LHCN-M2 (cell line): ENCODE results near the gene LRAT. TPM values are rescaled to one million over a fixed set of nuclear protein-coding genes. Genes with fewer than 3 reads are reported as not detected.
A peak's percentile ranks its signal among the peaks of the same experiment; 100 is the strongest.
"Not testable (repeated sequence)": the region's sequence is repeated elsewhere in the genome, so short reads cannot be mapped to it uniquely, and the experiment has no call there.

Experiments
- DNase-seq: peaks from one replicate; pipeline ENCODE4 v3.0.0-alpha.2; 2012; ENCODE audit warnings: low read depth
- polyA plus RNA-seq: library from polyadenylated mRNA; unstranded; fragments of >200 nt; gene quantifications from one replicate; pipeline ENCODE4 v1.2.1, GENCODE V29; 2012; ENCODE audit warnings: missing spikeins
- total RNA-seq: library from RNA; depleted of rRNA; stranded (reverse); fragments of >200 nt; gene quantifications from 2 replicates; pipeline ENCODE4 v1.2.3, GENCODE V29; 2014; rRNA removed

LRAT gene
- total RNA-seq: not detected in 2 replicates
- polyA plus RNA-seq: not detected

GRCh38 chr4:154743683-154744340 lies at the start of gene LRAT:
Gene LRAT, plus strand, starts transcription at chr4:154744000. Its CDS starts 327 bp downstream, at chr4:154744327.
- DNase-seq: no peak

- DNase-seq: no peak
Measured at GRCh38 chr4:154707877-154708276, 35.9 kb upstream of the LRAT start.

- peak; percentile 3 for DNase-seq
Measured at GRCh38 chr4:154709550-154709949, 34.2 kb upstream of the LRAT start.

GRCh38 chr4:154711522-154711921 lies 32.3 kb upstream of the LRAT start:
- DNase-seq: no peak

- DNase-seq: no peak
Measured at GRCh38 chr4:154714339-154715040, 29.3 kb upstream of the LRAT start.

- peak; percentile 21 for DNase-seq
Measured at GRCh38 chr4:154719087-154719486, 24.7 kb upstream of the LRAT start.

- DNase-seq: no peak
Measured at GRCh38 chr4:154720123-154720522, 23.7 kb upstream of the LRAT start.

GRCh38 chr4:154720618-154721267 lies 23.1 kb upstream of the LRAT start:
- no peak for DNase-seq

GRCh38 chr4:154722262-154722661 lies 21.5 kb upstream of the LRAT start:
- no peak for DNase-seq

- not testable (repeated sequence) for DNase-seq
Measured at GRCh38 chr4:154723601-154724000, 20.2 kb upstream of the LRAT start.

GRCh38 chr4:154727540-154727939 lies 16.3 kb upstream of the LRAT start:
- DNase-seq: no peak

- DNase-seq: no peak
Measured at GRCh38 chr4:154731756-154732155, 12.0 kb upstream of the LRAT start.

GRCh38 chr4:154732669-154733068 lies 11.1 kb upstream of the LRAT start:
- DNase-seq: no peak

- no peak for DNase-seq
Measured at GRCh38 chr4:154736770-154737169, 7.0 kb upstream of the LRAT start.

GRCh38 chr4:154738426-154738825 lies 5.4 kb upstream of the LRAT start:
- no peak for DNase-seq

GRCh38 chr4:154739111-154739510 lies 4.7 kb upstream of the LRAT start:
- DNase-seq: no peak

- DNase-seq: no peak
Measured at GRCh38 chr4:154740462-154740861, 3.3 kb upstream of the LRAT start.

- DNase-seq: no peak
Measured at GRCh38 chr4:154741131-154741665, 2.6 kb upstream of the LRAT start.

GRCh38 chr4:154741922-154742850 lies 1.6 kb upstream of the LRAT start:
- peak; percentile 1 for DNase-seq

- DNase-seq: no peak
Measured at GRCh38 chr4:154744341-154744926, 634 bp downstream of the LRAT start.

GRCh38 chr4:154757713-154758112 lies 13.9 kb downstream of the LRAT start:
- DNase-seq: no peak
